Measurements from ENCODE around the gene INTS11. TPM values are rescaled to one million over a fixed set of nuclear protein-coding genes. Genes with fewer than 3 reads are reported as not detected.

Gene INTS11
- total and polyA plus RNA-seq, 8 donors = 59.5 to 520 (median 143) TPM

- Histone ChIP-seq H3K27ac (peak overlapping the region in 4 of 5 donors; percentile 64 to 99 (median 89)), H3K4me1 (peaks cover 34 to 50% (median 47%) of the 10 kb centered on the region in 4 donors), H3K27me3 (no peaks in the 10 kb centered on the region), H3K4me3 (peak overlapping the region in 3 of 4 donors; percentile 88 to 90 (median 89)), H3K36me3 (peaks cover 0 to 21% (median 12%) of the 10 kb centered on the region in 4 donors), H3K9me3 (no peaks in the 10 kb centered on the region)
- 63 to 80% (median 77%) methylated on average over 9 to 13 of the region's 13 CpGs for WGBS, 5 donors
- intact Hi-C loops (cut with DNase I; ENCODE audit: low total_unique reads) = no loop called here
- no peak for TF ChIP-seq POLR2AphosphoS5 (IDR thresholded peaks at IDR 0.05)
- TF ChIP-seq EP300 (IDR thresholded peaks at IDR 0.05) = no peak
- TF ChIP-seq CTCF (IDR thresholded peaks at IDR 0.05) = no peak
- no peak for TF ChIP-seq POLR2A (IDR thresholded peaks at IDR 0.05)
- no peak for DNase-seq
Measured at GRCh38 chr1:1303736-1304135, 20.7 kb downstream of the INTS11 start.

- DNase-seq = peak in 1 of 2 donors; percentile 70
- Histone ChIP-seq H3K27me3 (no peaks in the 10 kb centered on the region), H3K27ac (peak overlapping the region in 1 of 5 donors; percentile 96), H3K36me3 (peaks cover 0 to 29% (median 14%) of the 10 kb centered on the region in 4 donors), H3K9me3 (no peaks in the 10 kb centered on the region), H3K4me1 (peaks cover 34 to 49% (median 47%) of the 10 kb centered on the region in 4 donors), H3K4me3 (no peak overlapping the region)
- TF ChIP-seq CTCF (IDR thresholded peaks at IDR 0.05) (no peak), POLR2AphosphoS5 (IDR thresholded peaks at IDR 0.05) (no peak), POLR2A (IDR thresholded peaks at IDR 0.05) (no peak), EP300 (IDR thresholded peaks at IDR 0.05) (no peak)
- 74 to 80% (median 78%) methylated on average over 8 to 31 of the region's 31 CpGs for WGBS, 5 donors
- intact Hi-C loops (cut with DNase I; ENCODE audit: low total_unique reads) = no loop called here
Measured at GRCh38 chr1:1302951-1303509, 21.4 kb downstream of the INTS11 start.

GRCh38 chr1:1302006-1302430 is 22.4 kb downstream of the INTS11 start:
- Histone ChIP-seq H3K27ac (no peak overlapping the region), H3K4me3 (no peak overlapping the region), H3K27me3 (no peaks in the 10 kb centered on the region), H3K9me3 (no peaks in the 10 kb centered on the region), H3K4me1 (peaks cover 32 to 45% (median 43%) of the 10 kb centered on the region in 4 donors), H3K36me3 (peaks cover 0 to 35% (median 20%) of the 10 kb centered on the region in 4 donors)
- intact Hi-C loops (cut with DNase I; ENCODE audit: low total_unique reads) = no loop called here
- 79 to 97% (median 91%) methylated on average over 6 to 9 of the region's 9 CpGs for WGBS, 5 donors
- TF ChIP-seq CTCF (IDR thresholded peaks at IDR 0.05) = peak in 3 of 7 experiments; percentile 12 to 40 (median 20)
- no peak for TF ChIP-seq POLR2AphosphoS5 (IDR thresholded peaks at IDR 0.05)
- no peak for DNase-seq

- no peaks in the 10 kb centered on the region for H3K27me3 ChIP-seq
- no peak overlapping the region for H3K4me3 ChIP-seq
- intact Hi-C loops (cut with DNase I; ENCODE audit: low total_unique reads) = no loop called here
- H3K4me1 ChIP-seq = peaks cover 16 to 28% (median 26%) of the 10 kb centered on the region in 4 donors
- 84 to 93% (median 86%) methylated on average over 11 to 12 of the region's 12 CpGs for WGBS, 5 donors
- H3K9me3 ChIP-seq = no peaks in the 10 kb centered on the region
- H3K36me3 ChIP-seq = peaks cover 7 to 52% (median 37%) of the 10 kb centered on the region in 4 donors
- DNase-seq = no peak
- H3K27ac ChIP-seq = no peak overlapping the region
- TF ChIP-seq POLR2AphosphoS5 (IDR thresholded peaks at IDR 0.05) (no peak), EP300 (IDR thresholded peaks at IDR 0.05) (no peak), CTCF (IDR thresholded peaks at IDR 0.05) (no peak), POLR2A (IDR thresholded peaks at IDR 0.05) (no peak)
Measured at GRCh38 chr1:1300352-1300739, 24.1 kb downstream of the INTS11 start.

Measured in stomach (tissue), 9 donors.